ENCODE measurements around the gene OR2V2.

The OR2V2 gene

GRCh38 chr5:181198106-181198685 lies 50.8 kb downstream of the OR2V2 start:
- no peak for TF ChIP-seq CTCF (IDR thresholded peaks at IDR 0.05; ENCODE audit: borderline replicate concordance, insufficient read depth, low read depth, low read length)
- H3K4me3 ChIP-seq (ENCODE audit: low read depth, low read length), result no peak overlapping the region

- no peak overlapping the region for H3K4me3 ChIP-seq (ENCODE audit: low read depth, low read length)
- TF ChIP-seq CTCF (IDR thresholded peaks at IDR 0.05; ENCODE audit: borderline replicate concordance, insufficient read depth, low read depth, low read length), result no peak
Observed at GRCh38 chr5:181198905-181199519, 51.6 kb downstream of the OR2V2 start.

GRCh38 chr5:181199881-181200638 lies 52.7 kb downstream of the OR2V2 start:
- TF ChIP-seq CTCF (IDR thresholded peaks at IDR 0.05; ENCODE audit: borderline replicate concordance, insufficient read depth, low read depth, low read length), result no peak
- H3K4me3 ChIP-seq (ENCODE audit: low read depth, low read length), result no peak overlapping the region

- H3K4me3 ChIP-seq (ENCODE audit: low read depth, low read length), result no peak overlapping the region
Observed at GRCh38 chr5:181200816-181201215, 53.4 kb downstream of the OR2V2 start.

GRCh38 chr5:181203093-181203711 lies 55.8 kb downstream of the OR2V2 start:
- no peak overlapping the region for H3K4me3 ChIP-seq (ENCODE audit: low read depth, low read length)
- no peak for TF ChIP-seq CTCF (IDR thresholded peaks at IDR 0.05; ENCODE audit: borderline replicate concordance, insufficient read depth, low read depth, low read length)

More at GRCh38 chr5:181200816-181201215, 53.4 kb downstream of the OR2V2 start:
- no peak for TF ChIP-seq CTCF (IDR thresholded peaks at IDR 0.05; ENCODE audit: borderline replicate concordance, insufficient read depth, low read depth, low read length)

GRCh38 chr5:181203777-181204112 lies 56.4 kb downstream of the OR2V2 start:
- TF ChIP-seq CTCF (IDR thresholded peaks at IDR 0.05; ENCODE audit: borderline replicate concordance, insufficient read depth, low read depth, low read length), result no peak
- peak overlapping the region; percentile 61 for H3K4me3 ChIP-seq (ENCODE audit: low read depth, low read length)
